Keratinocyte (primary cell): ENCODE data around the gene SLC25A15. TPM values are rescaled to one million over a fixed set of nuclear protein-coding genes. Genes with fewer than 3 reads are reported as not detected.

Experiments used
- DNase-seq: peaks from one replicate; pipeline ENCODE4 v3.0.0-alpha.2; 2011; ENCODE audit warnings: low read depth, missing footprints, low spot score
- FAIRE-seq: peaks from 2 replicates; lab custom pipeline; 2011; peaks lifted over from hg19 to GRCh38; lab: Jason Lieb, UNC
- H2AFZ ChIP-seq: 2 replicates; pipeline ENCODE4 v1.6.0; 2012; ENCODE audit warnings: low read length, control low read depth, inconsistent platforms; ENCODE audit not compliant: control insufficient read depth
- H3K27ac ChIP-seq: 2 replicates; pipeline ENCODE4 v1.5.1; 2011; ENCODE audit warnings: low read length; ENCODE audit not compliant: control insufficient read depth, insufficient read depth
- H3K27me3 ChIP-seq: 3 replicates; pipeline ENCODE4 v1.6.0; 2011; ENCODE audit warnings: low read length; ENCODE audit not compliant: control insufficient read depth, insufficient read depth; ENCODE audit errors: extremely low read depth
- H3K36me3 ChIP-seq, 2 experiments: 2 replicates in 1 of 2; 3 replicates in 1 of 2; pipeline ENCODE4 v1.5.1; 2011; ENCODE audit warnings: low read length in 2 of 2, mild to moderate bottlenecking in 1 of 2; ENCODE audit not compliant: control insufficient read depth in 2 of 2, insufficient read depth in 2 of 2; ENCODE audit errors: extremely low read depth in 1 of 2
- H3K4me1 ChIP-seq: 3 replicates; pipeline ENCODE4 v1.5.1; 2011; ENCODE audit warnings: low read length; ENCODE audit not compliant: control insufficient read depth, insufficient read depth; ENCODE audit errors: extremely low read depth
- H3K4me2 ChIP-seq: 3 replicates; pipeline ENCODE4 v1.6.0; 2011; ENCODE audit warnings: low read depth, low read length; ENCODE audit not compliant: control insufficient read depth, insufficient read depth; ENCODE audit errors: extremely low read depth
- H3K4me3 ChIP-seq, 3 experiments: fragments of 200-600 bp in 1 of 3; sonication (generic) in 1 of 3; 2 replicates in 2 of 3; 3 replicates in 1 of 3; pipeline ENCODE4 v1.5.1; 2011 to 2016; ENCODE audit warnings: low read length in 3 of 3, mild to moderate bottlenecking in 3 of 3, control low read depth in 2 of 3, inconsistent platforms in 1 of 3, low read depth in 1 of 3, mixed read lengths in 1 of 3, mixed run types in 1 of 3, moderate library complexity in 1 of 3; ENCODE audit not compliant: control insufficient read depth in 2 of 3, insufficient read depth in 2 of 3; ENCODE audit errors: extremely low read depth in 1 of 3
- H3K79me2 ChIP-seq: 2 replicates; pipeline ENCODE4 v1.6.0; 2012; ENCODE audit warnings: low read length; ENCODE audit not compliant: control insufficient read depth, insufficient read depth
- H3K9ac ChIP-seq: 3 replicates; pipeline ENCODE4 v1.6.0; 2011; ENCODE audit warnings: low read length; ENCODE audit not compliant: control insufficient read depth, insufficient read depth; ENCODE audit errors: extremely low read depth
- H3K9me1 ChIP-seq: 3 replicates; pipeline ENCODE4 v1.6.0; 2011; ENCODE audit warnings: low read length; ENCODE audit not compliant: control insufficient read depth, insufficient read depth; ENCODE audit errors: extremely low read depth
- H3K9me3 ChIP-seq: 2 replicates; pipeline ENCODE4 v1.5.1; 2012; ENCODE audit warnings: low read depth, low read length; ENCODE audit not compliant: control insufficient read depth
- H4K20me1 ChIP-seq: 3 replicates; pipeline ENCODE4 v1.6.0; 2011; ENCODE audit warnings: low read length; ENCODE audit not compliant: control insufficient read depth, insufficient read depth; ENCODE audit errors: extremely low read depth
- EZH2 ChIP-seq: IDR thresholded peaks from one replicate; pipeline ENCODE4 v1.6.1; 2012; ENCODE audit warnings: inconsistent platforms, mild to moderate bottlenecking, low read length, moderate library complexity
- dilution Hi-C: fragments of 300-500 bp; cut with MboI; formaldehyde crosslinking; loops from one replicate; pipeline ENCODE4 v1.7.0; 2020; ENCODE audit warnings: low sequenced_read_pairs; ENCODE audit not compliant: extremely low pct_ligation_motif_present
- polyA plus RNA-seq, 5 experiments: library from polyadenylated mRNA; depleted of rRNA in 3 of 5; stranded (reverse) in 3 of 5; stranded (forward) in 1 of 5; unstranded in 1 of 5; fragments of >200 nt; gene quantifications; 1 replicate in 1 of 5; 2 replicates in 3 of 5; 3 replicates in 1 of 5; pipeline versions ENCODE4 v1.2.1 to v1.2.3, GENCODE V29; 2011 to 2012; ENCODE audit warnings: missing spikeins in 2 of 5, low read depth in 1 of 5, low replicate concordance in 1 of 5
- TF ChIP-seq, protein P1 (sequence below), 3 experiments: IDR thresholded peaks in 1 of 3; conservative IDR thresholded peaks in 1 of 3; optimal IDR thresholded peaks in 1 of 3; 2 replicates in 2 of 3; 3 replicates in 1 of 3; pipeline versions ENCODE3 to v1.5.1; 2011; ENCODE audit warnings: low read length in 3 of 3, mild to moderate bottlenecking in 3 of 3, moderate library complexity in 2 of 3, control low read depth in 1 of 3, inconsistent platforms in 1 of 3; ENCODE audit not compliant: insufficient read depth in 2 of 3; ENCODE audit errors: extremely low read depth in 1 of 3

SLC25A15 gene
- polyA plus RNA-seq, 1 donor (not counting 4 experiments of a cell fraction or from before 2014, with no cell fraction given) = 13.1 TPM

DNA sequence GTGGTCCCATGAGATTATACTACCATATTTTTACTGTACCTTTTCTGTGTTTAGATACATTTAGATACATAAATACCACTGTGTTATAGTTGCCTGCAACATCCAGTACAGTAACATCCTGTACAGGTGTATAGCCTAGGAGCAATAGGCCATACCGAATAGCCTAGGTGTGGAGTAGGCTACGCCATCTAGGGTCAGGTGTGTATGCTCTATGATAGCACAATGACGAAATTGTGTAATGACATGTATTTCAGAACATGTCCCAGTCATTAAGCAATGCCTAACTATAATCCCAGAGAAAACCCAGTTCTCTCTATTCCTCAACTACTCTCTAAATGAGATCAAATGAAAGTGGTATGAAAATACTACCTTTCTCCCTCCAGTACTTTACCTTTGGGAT, 3.9 kb downstream of the SLC25A15 start:
- H3K79me2 ChIP-seq = peaks cover 13% of the 10 kb centered on the region
- H4K20me1 ChIP-seq = no peaks in the 10 kb centered on the region
- dilution Hi-C loops = no loop called here
- no peak for TF ChIP-seq EZH2
- TF ChIP-seq, protein P1, sequence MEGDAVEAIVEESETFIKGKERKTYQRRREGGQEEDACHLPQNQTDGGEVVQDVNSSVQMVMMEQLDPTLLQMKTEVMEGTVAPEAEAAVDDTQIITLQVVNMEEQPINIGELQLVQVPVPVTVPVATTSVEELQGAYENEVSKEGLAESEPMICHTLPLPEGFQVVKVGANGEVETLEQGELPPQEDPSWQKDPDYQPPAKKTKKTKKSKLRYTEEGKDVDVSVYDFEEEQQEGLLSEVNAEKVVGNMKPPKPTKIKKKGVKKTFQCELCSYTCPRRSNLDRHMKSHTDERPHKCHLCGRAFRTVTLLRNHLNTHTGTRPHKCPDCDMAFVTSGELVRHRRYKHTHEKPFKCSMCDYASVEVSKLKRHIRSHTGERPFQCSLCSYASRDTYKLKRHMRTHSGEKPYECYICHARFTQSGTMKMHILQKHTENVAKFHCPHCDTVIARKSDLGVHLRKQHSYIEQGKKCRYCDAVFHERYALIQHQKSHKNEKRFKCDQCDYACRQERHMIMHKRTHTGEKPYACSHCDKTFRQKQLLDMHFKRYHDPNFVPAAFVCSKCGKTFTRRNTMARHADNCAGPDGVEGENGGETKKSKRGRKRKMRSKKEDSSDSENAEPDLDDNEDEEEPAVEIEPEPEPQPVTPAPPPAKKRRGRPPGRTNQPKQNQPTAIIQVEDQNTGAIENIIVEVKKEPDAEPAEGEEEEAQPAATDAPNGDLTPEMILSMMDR (optimal IDR thresholded peaks at IDR 0.05 in 1 of 3, IDR thresholded peaks at IDR 0.05 in 1 of 3, conservative IDR thresholded peaks at IDR 0.05 in 1 of 3; ENCODE audit: extremely low read depth in 1 of 3, insufficient read depth in 2 of 3, low read length in 3 of 3) = no peak
- DNase-seq (no peak), FAIRE-seq (no peak)
- no peak overlapping the region for H2AFZ ChIP-seq
- H3K4me3 ChIP-seq = no peak overlapping the region
- no peak overlapping the region for H3K9ac ChIP-seq
- no peaks in the 10 kb centered on the region for H3K9me1 ChIP-seq
- peaks cover 7% of the 10 kb centered on the region for H3K4me1 ChIP-seq
- H3K9me3 ChIP-seq = no peaks in the 10 kb centered on the region
- no peaks in the 10 kb centered on the region for H3K27me3 ChIP-seq
- no peak overlapping the region for H3K27ac ChIP-seq
- no peak overlapping the region for H3K4me2 ChIP-seq
- H3K36me3 ChIP-seq = peaks cover 3 to 7% of the 10 kb centered on the region in 2 experiments

DNA sequence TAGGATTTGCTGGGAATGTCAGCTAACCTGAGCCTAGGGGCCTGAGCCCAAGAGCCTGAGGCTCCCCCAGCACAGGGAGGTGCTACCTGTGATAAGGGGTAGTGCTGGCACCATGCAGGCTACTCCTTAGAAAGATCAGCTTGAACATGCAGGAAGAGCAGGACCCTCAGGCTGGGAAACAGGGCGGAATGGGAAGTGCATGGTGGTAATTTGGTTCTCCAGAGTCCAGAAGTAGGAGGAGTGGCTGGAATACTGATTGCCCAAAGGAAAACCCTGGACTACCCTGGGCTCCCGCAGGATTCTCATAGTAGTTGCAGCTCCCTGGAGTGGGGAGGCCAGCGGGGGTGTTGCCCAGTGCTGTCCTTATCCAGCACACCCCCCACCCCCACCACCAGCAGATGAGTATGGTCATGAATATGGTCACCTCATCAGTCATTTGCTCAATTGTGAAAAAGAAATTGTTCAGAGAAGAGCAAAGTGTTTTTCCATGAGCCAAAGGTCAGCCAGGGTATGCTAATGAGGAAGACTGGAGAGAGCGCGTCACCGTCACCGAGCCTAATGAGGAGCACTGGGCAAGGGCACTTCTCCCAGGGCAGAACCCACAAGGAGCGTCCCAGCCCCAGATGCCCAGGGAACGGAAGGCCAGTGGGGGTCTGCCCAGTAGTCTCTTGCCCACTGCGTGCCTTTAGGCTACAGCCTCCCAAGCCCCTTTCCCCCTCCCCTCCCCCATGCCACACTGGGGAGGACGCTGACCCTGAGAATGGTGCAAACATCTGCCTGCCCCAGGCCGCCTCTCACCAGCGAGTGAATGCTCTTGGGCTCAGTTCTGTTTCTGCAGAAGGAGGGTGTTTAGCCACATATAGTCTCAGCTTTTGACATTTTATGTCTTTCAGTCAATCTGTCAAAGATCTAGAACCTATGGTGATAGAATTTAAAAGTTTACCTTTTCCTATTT, 5.3 kb downstream of the SLC25A15 start:
- no peaks in the 10 kb centered on the region for H3K27me3 ChIP-seq
- no peak overlapping the region for H2AFZ ChIP-seq
- no peak overlapping the region for H3K9ac ChIP-seq
- peaks cover 7% of the 10 kb centered on the region for H3K4me1 ChIP-seq
- FAIRE-seq (no peak), DNase-seq (no peak)
- TF ChIP-seq, protein P1 (optimal IDR thresholded peaks at IDR 0.05 in 1 of 3, IDR thresholded peaks at IDR 0.05 in 1 of 3, conservative IDR thresholded peaks at IDR 0.05 in 1 of 3; ENCODE audit: extremely low read depth in 1 of 3, insufficient read depth in 2 of 3, low read length in 3 of 3) = no peak
- TF ChIP-seq EZH2 = no peak
- H3K4me3 ChIP-seq = no peak overlapping the region
- H3K79me2 ChIP-seq = peaks cover 12% of the 10 kb centered on the region
- dilution Hi-C loops = no loop called here
- H3K9me3 ChIP-seq = no peaks in the 10 kb centered on the region
- no peaks in the 10 kb centered on the region for H4K20me1 ChIP-seq
- H3K27ac ChIP-seq = no peak overlapping the region
- no peak overlapping the region for H3K4me2 ChIP-seq
- no peaks in the 10 kb centered on the region for H3K9me1 ChIP-seq
- H3K36me3 ChIP-seq = peaks cover 9 to 15% of the 10 kb centered on the region in 2 experiments
